ENCODE measurements around the gene RAP2B.

Gene RAP2B

DNA sequence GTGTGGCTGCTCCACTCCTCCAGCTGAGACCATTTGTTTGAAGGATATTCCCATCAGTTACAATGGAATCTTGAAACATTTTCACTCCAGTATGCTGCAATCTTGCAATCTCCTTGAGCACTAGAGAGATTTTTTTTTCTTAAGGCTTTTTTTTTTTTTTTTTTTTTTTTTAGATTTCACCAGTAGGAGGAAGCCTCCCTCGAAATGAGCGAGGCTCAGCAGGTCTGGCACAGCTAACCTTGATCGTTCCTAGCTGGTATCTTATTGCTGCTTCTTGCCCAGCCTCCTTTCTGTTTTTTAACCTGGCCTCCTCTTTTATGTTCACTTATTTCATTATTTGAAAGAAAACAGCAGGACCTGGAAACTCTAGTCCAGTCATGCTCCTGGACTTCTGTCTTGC, 48.1 kb downstream of the RAP2B start:
- Histone ChIP-seq H3K36me3 (ENCODE audit: control insufficient read depth, insufficient read depth, low read length) (no peaks in the 10 kb centered on the region), H3K79me2 (no peaks in the 10 kb centered on the region), H3K4me3 (ENCODE audit: low read depth, low read length) (no peak overlapping the region), H3K9me3 (ENCODE audit: control insufficient read depth, low read length) (no peaks in the 10 kb centered on the region), H3K9ac (no peak overlapping the region), H3K4me2 (ENCODE audit: low read length) (no peak overlapping the region), H3K27me3 (ENCODE audit: control insufficient read depth, insufficient read depth, low read length) (no peaks in the 10 kb centered on the region), H3K4me1 (no peaks in the 10 kb centered on the region), H3K27ac (no peak overlapping the region), H2AFZ (no peak overlapping the region)
- TF ChIP-seq, protein P1, sequence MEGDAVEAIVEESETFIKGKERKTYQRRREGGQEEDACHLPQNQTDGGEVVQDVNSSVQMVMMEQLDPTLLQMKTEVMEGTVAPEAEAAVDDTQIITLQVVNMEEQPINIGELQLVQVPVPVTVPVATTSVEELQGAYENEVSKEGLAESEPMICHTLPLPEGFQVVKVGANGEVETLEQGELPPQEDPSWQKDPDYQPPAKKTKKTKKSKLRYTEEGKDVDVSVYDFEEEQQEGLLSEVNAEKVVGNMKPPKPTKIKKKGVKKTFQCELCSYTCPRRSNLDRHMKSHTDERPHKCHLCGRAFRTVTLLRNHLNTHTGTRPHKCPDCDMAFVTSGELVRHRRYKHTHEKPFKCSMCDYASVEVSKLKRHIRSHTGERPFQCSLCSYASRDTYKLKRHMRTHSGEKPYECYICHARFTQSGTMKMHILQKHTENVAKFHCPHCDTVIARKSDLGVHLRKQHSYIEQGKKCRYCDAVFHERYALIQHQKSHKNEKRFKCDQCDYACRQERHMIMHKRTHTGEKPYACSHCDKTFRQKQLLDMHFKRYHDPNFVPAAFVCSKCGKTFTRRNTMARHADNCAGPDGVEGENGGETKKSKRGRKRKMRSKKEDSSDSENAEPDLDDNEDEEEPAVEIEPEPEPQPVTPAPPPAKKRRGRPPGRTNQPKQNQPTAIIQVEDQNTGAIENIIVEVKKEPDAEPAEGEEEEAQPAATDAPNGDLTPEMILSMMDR (IDR thresholded peaks at IDR 0.05) = no peak

DNA sequence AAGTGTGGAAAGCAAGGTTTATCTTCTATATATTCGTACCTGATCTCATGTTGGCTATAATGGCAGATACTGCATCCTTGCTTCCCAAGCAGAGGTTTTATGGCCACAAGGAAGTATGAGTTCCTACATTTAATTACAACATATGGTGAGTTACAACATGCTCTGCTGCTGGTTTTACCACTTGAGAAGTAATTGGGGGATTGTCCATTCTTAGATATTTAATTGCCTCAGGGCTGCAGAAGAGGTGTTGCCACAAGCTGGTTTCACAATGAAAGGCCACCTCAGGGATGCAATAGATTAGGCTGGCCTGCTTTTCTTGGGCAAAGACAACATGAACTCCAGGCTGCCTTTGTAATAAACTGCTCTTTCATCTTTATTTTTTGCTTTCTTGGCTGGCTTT, 48.6 kb downstream of the RAP2B start:
- Histone ChIP-seq H3K36me3 (ENCODE audit: control insufficient read depth, insufficient read depth, low read length) (no peaks in the 10 kb centered on the region), H3K4me1 (no peaks in the 10 kb centered on the region), H3K27ac (no peak overlapping the region), H3K9me3 (ENCODE audit: control insufficient read depth, low read length) (no peaks in the 10 kb centered on the region), H3K9ac (no peak overlapping the region), H2AFZ (no peak overlapping the region), H3K4me3 (ENCODE audit: low read depth, low read length) (no peak overlapping the region), H3K27me3 (ENCODE audit: control insufficient read depth, insufficient read depth, low read length) (no peaks in the 10 kb centered on the region), H3K79me2 (no peaks in the 10 kb centered on the region), H3K4me2 (ENCODE audit: low read length) (no peak overlapping the region)
- TF ChIP-seq, protein P1 (IDR thresholded peaks at IDR 0.05) = no peak

DNA sequence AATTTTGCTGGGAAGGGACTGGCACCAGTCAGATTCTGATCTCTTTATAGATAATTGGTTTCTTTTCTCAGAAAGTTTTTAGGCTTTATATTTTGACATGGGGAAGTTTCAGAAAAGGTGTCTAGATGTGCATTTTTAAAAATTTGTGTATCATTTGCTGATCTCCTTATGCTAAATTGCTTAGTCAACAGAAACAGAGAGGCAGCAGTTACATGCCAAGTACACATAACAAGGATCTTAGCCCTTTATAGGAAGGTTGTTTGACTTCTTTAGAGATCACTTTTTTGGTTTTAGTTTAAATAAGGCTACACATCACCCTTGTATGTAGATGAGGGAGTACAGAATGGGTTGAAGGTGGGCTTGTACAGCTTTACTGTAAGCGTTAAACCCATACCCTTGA, 53.5 kb downstream of the RAP2B start:
- Histone ChIP-seq H3K4me3 (ENCODE audit: low read depth, low read length) (no peak overlapping the region), H3K4me1 (no peaks in the 10 kb centered on the region), H3K27me3 (ENCODE audit: control insufficient read depth, insufficient read depth, low read length) (no peaks in the 10 kb centered on the region), H3K27ac (no peak overlapping the region), H3K9me3 (ENCODE audit: control insufficient read depth, low read length) (no peaks in the 10 kb centered on the region), H2AFZ (no peak overlapping the region), H3K36me3 (ENCODE audit: control insufficient read depth, insufficient read depth, low read length) (no peaks in the 10 kb centered on the region), H3K9ac (no peak overlapping the region), H3K79me2 (no peaks in the 10 kb centered on the region), H3K4me2 (ENCODE audit: low read length) (no peak overlapping the region)
- TF ChIP-seq, protein P1 (IDR thresholded peaks at IDR 0.05) = no peak

DNA sequence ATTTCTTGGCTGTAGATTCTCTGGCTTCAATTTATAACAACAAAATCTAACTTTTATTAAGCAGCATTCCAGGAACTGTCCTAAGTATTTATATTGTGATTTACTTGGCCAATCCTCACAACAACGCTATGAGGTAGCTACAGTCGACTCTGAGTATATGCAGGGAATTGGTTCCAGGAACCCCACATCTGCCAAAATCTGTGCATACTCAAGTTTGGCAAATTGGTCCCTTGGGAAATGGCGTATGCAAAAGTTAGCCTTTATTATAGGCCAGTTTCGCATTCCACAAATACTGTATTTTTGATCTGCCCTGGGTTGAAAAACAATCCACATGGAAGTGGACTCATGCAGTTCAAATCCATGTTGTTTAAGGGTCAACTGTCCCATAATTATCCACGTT, 53.9 kb downstream of the RAP2B start:
- no peaks in the 10 kb centered on the region for H3K9me3 ChIP-seq (ENCODE audit: control insufficient read depth, low read length)
- H3K79me2 ChIP-seq = no peaks in the 10 kb centered on the region
- H3K4me3 ChIP-seq (ENCODE audit: low read depth, low read length) = no peak overlapping the region
- H3K36me3 ChIP-seq (ENCODE audit: control insufficient read depth, insufficient read depth, low read length) = no peaks in the 10 kb centered on the region
- no peaks in the 10 kb centered on the region for H3K27me3 ChIP-seq (ENCODE audit: control insufficient read depth, insufficient read depth, low read length)
- no peak overlapping the region for H3K4me2 ChIP-seq (ENCODE audit: low read length)
- H3K9ac ChIP-seq = no peak overlapping the region
- H3K27ac ChIP-seq = no peak overlapping the region
- TF ChIP-seq, protein P1 (IDR thresholded peaks at IDR 0.05) = no peak
- H2AFZ ChIP-seq = no peak overlapping the region
- H3K4me1 ChIP-seq = no peaks in the 10 kb centered on the region

DNA sequence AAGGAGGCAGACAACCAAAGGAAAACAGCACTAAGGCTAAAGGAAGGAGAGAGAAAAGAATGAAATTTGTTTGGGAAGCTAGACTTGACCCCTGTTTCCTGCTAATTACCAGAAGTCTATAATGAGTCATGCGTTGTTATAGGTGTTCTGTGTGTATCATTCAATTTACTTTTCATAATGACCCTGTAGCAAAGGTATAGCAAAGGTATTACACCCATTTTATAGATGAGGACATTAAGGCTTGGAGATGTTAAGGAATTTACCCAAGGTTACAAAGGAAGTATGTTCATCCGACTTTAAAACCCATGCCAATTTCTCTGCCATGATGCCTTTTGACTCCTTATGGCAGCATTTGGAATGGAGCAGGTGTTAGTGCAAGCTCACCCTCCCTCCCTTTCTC, 54.9 kb downstream of the RAP2B start:
- Histone ChIP-seq H3K79me2 (no peaks in the 10 kb centered on the region), H3K27me3 (ENCODE audit: control insufficient read depth, insufficient read depth, low read length) (no peaks in the 10 kb centered on the region), H3K36me3 (ENCODE audit: control insufficient read depth, insufficient read depth, low read length) (no peaks in the 10 kb centered on the region), H3K4me3 (ENCODE audit: low read depth, low read length) (no peak overlapping the region), H3K4me1 (no peaks in the 10 kb centered on the region), H3K4me2 (ENCODE audit: low read length) (no peak overlapping the region), H3K27ac (no peak overlapping the region), H3K9ac (no peak overlapping the region), H2AFZ (no peak overlapping the region), H3K9me3 (ENCODE audit: control insufficient read depth, low read length) (no peaks in the 10 kb centered on the region)
- TF ChIP-seq, protein P1 (IDR thresholded peaks at IDR 0.05) = no peak

Data from parathyroid adenoma (tissue), 2 donors.